Measurements from ENCODE around the gene SLC5A10.

SLC5A10 gene

DNA sequence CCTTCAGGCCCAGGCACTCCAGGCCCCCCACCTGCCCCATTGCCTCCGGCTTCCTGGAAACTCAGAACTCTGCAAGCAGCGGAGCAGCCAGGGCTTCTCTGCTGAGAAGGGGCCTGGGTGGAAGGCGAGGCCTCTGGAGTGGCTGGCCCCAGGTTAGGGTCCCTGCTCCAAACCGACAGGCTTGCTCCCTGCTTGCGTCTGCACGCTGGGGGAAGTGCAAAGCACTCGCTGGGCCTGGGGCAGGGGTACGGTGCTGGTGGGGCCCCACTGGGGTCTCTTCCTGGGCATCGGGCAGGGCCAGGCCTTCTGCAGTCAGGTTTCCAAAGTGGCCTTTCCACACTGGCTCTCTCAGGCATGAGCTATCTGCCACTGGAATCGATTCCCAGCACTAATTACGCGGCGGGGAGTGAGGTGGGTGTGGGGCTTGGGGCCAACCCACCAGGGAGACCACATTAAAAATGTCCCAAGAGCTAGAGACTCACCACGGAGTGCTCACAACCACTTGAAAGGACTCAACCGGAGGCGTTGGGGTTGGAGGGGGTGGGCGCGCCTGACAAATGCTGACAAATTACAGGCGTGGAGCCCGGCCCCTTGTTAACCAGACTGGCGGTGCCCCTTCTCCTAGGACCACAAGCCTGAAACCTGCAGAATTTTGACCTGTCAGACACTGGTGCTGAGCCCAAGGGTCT, 34.7 kb downstream of the SLC5A10 start:
- no peak for DNase-seq

DNA sequence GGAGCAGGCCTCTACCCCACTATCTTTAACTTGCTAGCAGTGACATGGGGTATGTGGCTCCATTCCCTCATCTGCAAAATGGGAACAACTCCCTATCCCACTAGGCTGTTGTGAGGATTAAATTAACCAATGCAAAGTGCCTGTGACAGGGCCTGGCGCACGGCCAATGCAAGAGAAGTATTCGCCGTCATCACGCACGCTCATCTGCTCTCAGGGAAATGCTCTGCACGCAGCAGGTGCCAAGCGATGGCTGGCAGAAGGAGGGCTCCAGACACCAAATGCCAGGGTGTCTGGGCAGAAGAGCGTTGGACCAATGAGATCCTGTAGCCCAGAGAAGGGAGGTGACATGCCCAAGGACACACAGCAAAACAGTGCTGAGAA, 35.3 kb downstream of the SLC5A10 start:
- DNase-seq = no peak

GRCh38 chr17:18987862-18988545, 36.0 kb downstream of the SLC5A10 start:
- DNase-seq = no peak

- no peak for DNase-seq
Measured at GRCh38 chr17:18988546-18989173, 36.7 kb downstream of the SLC5A10 start.

DNA sequence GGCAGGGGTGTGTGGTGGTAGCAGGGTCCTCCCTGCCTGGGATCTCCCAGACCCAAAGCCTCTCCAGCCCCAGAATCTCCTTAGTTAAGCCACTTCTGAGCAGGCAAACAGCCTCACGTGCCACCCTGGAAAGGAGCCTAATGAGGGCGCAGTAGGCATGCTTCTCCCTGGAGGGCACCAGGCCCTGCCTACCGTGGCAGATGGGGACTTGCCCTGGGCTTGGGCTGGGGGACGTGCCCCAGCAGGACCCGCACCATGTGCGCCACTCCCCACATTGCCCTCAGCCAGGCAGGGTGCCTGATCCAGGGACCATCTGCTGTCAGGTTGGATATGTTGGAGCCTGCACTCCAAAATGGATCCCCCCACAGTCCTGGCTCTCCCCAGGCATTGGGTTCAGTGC, 38.4 kb downstream of the SLC5A10 start:
- DNase-seq = no peak

DNA sequence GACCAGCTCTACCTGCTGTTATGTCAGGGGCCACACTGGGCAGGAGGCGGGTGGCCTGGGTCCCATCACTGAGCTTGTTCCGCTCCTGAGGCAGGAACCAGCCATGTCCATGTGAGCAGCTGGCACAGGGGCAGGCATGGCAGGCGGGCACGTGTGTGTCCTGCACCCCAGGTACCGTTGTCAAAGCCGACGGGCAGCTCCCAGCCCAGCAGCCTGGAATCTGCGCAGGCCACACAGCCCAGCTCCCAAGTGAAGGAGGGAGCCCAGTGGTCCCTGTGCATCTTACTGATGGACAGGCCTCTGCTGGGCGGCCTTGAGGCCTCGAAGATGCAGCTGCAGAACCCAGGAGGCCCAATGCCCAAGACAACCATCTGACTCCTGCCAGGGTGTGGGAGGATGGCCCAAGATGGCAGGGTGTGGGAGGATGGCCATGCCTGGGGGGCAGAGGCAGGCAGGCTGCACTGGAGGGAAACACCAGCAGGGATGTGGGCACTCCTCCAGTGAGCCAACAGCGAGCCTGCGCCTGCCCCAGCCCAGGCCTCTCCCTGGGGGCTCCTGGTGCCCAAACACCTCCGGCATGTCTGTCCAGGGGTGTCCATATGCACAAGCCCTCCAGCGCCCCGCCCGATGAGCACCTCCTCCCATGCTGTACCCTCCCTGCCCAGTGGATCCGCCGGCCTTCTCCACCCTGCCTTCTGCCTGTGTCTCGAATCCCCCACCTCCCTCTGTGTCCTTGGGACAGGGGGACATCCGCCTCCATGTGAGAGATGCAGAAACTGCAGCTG, 39.8 kb downstream of the SLC5A10 start:
- no peak for DNase-seq

DNA sequence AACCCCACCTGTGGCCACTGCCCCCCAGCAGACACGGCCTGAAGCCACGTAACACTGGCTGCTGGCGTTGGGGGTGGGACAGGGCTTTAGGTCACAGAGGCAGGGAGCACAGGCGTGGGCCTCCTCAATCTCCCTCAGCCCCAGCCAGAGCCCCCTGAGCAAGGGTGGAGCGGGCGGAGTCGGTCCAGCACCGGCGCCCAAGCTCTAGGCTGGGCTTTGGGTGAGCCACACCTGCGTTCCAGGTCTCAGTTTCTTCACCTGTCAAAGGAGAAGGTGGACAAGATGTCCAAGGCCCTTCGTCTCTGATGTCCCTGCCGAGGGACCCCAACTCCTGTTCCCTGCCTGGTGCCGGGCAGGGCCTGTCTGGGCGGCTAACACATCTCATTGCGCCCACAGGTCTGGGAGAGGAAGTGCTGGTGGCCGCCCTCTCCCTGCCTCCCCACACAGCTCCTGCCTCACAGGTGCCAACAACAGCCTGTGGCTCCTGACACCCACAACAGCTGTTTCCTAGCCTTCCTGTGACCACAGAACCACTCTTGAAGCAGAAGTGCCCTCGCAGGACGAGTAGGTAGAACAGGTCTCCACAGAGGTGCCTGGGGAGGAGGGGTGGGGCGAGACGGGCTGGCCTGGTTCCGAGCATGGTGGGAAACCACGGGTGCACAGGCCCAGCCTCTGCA, 40.6 kb downstream of the SLC5A10 start:
- no peak for DNase-seq

GRCh38 chr17:18993905-18994526, 42.1 kb downstream of the SLC5A10 start:
- DNase-seq = peak; percentile 42

DNA sequence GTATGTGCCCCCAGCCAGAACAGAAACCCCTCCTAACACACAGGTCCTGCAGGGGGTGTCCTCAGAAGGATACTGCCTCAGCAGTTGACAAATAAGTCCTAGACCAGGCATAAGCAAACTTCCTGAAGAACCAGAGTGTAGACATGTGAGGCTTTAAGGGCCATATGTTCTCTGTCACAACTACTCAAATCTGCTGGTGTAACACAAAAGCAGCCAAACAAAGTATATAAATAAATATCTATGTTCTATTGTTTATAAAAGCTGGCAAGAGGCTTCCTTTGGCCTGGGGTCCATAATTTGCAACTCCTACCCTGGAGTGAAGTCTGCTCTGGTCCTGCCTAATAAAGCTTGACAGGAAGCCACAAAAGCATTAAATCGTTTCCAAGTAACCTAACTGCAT, 42.7 kb downstream of the SLC5A10 start:
- DNase-seq = no peak

DNA sequence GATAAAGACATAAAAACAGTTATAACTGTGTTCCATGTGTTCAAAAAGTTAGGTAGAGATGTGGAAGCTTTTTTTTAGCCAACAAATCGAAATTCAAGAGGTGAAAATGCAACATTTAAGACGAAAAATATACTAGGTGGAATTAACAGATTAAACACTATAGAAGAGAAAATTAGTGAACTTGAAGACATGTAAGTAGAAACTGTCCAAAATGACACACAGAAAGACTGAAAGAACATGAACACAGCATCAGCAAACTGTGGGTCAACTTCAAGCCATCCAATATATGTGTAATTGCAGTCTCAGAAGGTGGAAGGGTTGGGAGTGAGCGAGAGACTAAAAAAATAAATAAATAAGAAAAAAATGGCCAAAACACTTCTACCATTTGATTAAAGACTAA, 43.3 kb downstream of the SLC5A10 start:
- DNase-seq = no peak

DNA sequence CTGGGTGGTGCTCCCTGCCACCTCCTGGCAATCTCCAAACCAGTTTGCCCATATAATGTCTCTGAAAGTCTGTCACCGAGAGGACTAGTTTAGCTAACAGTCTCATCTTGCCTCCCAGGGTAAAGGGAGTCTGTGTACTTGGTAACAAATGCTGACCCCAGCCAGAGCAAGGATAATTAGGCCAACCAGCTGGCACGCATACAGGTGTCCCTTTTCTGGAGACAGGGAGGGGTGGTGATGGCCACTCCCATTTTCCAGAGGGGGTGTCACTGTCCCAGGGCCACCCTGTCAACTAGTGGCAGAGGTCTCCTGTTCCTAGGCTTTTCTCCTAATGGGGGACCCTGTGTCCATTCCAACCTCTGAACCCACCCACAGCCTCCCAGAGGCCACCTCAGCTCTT, 44.5 kb downstream of the SLC5A10 start:
- no peak for DNase-seq

DNA sequence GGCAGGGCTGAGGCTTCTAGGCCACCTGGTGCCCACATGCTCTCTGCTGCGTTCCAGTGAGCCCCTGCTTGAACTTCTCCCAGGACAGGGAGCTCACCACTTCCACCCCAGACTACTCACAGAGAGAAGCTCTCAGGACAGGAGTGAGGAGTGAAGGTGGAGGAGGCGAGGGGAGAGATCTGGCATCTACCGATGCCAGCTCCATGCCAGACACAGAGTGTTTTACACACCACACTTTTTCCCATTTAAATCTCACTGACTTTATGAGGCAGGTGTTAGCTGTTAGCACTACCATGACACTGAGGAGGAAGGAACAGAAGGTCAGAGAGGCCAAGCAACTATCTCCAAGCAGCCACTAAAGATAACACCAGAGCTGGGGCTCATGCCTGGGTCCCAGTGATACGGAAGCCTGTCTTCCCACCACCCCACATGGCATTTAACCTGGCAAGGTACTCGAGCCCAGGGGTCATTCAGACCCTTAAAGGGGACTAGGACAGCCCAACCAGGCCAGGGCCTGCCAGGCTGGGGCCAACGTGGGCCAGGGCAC, 45.8 kb downstream of the SLC5A10 start:
- no peak for DNase-seq

GRCh38 chr17:18999394-18999793, 47.4 kb downstream of the SLC5A10 start:
- no peak for DNase-seq

GRCh38 chr17:18999911-19000310, 47.9 kb downstream of the SLC5A10 start:
- no peak for DNase-seq

DNA sequence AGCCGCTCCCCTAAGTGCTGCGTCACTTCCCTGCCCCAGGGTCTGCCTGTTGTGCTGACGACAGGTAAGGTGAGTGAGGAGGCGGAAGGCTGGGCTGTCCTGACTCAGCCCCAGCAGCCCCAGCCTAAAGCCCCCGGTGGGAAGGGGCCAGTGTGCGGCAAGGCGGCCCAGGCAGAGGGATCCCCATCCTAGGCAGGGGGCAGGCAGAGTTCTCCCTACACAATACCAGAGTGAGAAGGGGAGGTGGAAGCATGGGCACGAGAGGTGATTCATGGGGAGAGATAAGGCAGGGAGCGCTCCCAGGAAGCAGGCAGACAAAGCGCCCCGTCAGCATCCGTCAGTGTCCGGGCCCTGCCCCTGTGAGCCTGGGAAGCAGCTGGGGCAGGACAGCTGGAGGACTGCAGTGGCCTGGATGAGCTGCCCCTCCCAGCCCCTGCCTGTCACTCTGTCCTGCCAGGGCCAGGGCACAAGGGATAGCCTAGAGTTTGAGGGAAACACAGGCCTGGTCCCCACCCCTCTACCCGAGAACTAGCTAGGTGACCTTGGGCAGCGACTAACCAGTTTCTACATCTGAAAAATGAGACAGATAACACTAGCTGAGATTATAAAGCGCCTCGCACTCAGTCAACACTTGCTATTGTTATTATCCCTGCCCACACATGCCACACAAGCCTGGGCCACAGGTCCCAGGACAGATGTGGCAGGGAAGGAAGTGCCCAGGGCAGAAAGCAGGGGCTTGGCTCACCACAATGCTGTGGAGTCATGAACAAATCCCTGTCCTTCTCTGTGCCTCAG, 48.8 kb downstream of the SLC5A10 start:
- peak; percentile 29 for DNase-seq

DNA sequence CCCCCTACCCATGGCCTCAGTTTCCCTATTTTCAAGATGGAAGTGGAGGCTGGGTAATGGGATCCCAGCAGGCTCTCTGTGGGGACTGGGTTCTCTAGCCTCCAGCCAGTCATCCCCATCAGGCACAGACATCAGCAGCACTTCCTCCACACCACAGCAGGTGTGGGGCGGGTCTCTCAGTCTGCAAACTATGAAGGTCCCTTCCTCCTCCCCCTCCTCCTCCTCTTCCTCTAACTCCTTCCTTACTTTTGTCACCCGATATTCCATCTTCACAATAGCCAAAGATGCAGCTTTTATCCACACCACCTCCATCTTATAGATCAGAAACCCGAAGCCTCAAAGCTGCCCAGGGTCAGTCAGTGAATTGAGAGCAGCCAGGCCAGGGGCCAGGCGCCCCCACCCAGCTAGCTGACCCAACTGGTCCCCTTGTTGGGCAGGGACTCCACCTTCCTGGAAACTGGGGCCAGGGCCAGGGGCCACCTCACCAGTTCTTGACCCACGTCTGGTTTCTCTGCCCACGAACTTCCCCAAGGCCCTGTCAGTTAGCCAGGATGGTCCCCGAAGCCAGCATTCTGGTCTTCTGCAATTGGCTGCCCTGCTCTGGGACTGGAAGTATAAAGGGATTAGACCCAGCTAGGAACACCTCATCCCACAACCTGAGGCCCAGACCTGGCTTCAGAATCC, 50.1 kb downstream of the SLC5A10 start:
- no peak for DNase-seq

DNA sequence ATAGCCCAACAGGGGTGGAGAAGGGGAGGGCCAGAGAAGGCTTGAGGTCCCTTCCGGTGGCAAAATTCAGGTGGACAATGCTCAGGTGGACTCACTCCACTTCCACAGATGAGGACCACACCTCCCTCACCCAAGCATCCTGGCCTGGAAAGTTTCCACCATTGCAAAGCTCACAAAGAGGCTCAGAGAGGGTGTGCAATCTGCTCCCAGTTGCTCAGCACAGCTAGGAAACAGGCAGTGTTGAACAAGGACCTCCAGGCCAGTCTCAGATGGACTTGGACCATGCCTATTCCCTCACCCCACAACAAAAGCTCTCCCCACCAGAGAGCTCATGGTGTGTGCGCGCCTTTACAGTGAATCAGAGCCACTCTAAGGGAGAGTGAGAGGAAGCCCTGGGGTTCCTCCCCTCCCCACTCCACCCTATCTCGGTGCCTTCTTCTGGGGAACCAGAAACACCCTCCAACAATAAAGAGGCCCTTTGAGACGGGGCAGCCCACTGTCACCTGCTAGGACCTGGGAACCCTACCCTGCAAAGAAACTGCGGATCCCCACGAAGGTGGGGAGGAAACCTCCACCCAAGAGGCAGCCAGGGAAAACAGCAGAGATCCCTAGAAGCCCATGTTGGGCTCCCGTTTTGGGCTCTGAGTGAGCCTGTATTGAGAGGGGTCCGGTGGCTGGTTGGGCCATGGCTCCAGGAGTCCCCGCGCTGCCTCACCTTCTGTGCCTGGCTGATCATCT, 51.0 kb downstream of the SLC5A10 start:
- peak; percentile 51 for DNase-seq

DNA sequence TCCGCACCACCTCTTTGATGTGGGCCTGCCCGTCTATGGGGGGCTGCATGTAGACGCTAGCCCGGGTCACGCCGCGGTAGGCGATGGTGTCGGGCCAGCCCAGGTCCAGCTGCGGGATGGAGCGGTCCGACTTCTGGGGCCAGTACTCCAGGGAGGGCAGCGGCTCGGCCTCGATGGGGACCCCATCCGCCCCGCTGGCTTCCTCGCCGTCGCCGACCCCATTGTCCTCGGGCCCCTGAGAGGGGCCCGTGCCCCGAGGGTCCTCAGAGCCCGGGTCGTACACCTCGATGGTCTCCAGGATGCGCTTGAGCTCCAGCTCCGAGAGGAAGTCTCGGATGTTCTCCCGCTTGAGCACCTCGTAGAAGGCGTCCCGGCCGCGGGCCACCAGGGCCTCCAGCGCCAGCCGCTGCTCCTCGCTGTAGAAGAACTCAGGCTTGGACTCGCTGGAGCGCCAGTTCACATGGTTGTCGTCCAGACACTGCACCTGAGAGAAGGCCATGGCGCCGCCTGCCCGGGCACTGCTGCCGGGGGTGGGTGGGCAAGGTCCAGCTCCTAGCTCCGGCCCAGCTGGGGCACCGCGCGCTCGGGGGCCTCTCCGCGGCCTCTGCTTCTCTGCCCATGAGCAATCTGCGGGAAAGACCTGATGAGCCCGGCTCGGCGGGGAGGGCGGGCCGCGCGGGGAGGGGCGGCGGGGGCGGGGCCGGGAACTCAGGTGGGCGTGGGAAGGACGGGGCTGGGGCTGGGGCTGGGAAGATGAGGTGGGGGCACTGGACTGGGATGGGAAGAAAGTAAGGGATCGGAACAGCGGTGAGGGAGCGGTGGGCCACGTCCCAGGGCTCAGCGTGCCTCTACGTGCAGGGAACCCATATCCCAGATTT, 51.8 kb downstream of the SLC5A10 start:
- peak; percentile 35 for DNase-seq

All from fibroblast of skin of abdomen (primary cell).